22Rv1 (cell line): ENCODE results near the gene AGAP1.

Experiments used
- H3K27ac ChIP-seq: fragments of 450-650 bp; 2 replicates; pipeline ENCODE4 v1.5.1; 2017
- CTCF ChIP-seq: fragments of 450-650 bp; IDR thresholded peaks from 2 replicates; pipeline ENCODE4 v1.5.1; 2017; ENCODE audit warnings: mild to moderate bottlenecking
- ZFX ChIP-seq: fragments of 450-650 bp; IDR thresholded peaks from 2 replicates; pipeline ENCODE4 v1.6.1; 2017; ENCODE audit warnings: antibody characterized with exemption, borderline replicate concordance

AGAP1 gene

GRCh38 chr2:235670974-235671787 lies 177.3 kb downstream of the AGAP1 start:
- H3K27ac ChIP-seq: no peak overlapping the region
- no peak for TF ChIP-seq ZFX
- peak; percentile 43 for TF ChIP-seq CTCF

- TF ChIP-seq CTCF (no peak), ZFX (no peak)
- no peak overlapping the region for H3K27ac ChIP-seq
These were observed 178.9 kb downstream of the AGAP1 start for GRCh38 chr2:235672720-235673119.

GRCh38 chr2:235674146-235674545 lies 180.3 kb downstream of the AGAP1 start:
- no peak for TF ChIP-seq CTCF
- no peak overlapping the region for H3K27ac ChIP-seq

- no peak overlapping the region for H3K27ac ChIP-seq
- TF ChIP-seq ZFX (no peak), CTCF (no peak)
These were observed 181.0 kb downstream of the AGAP1 start for GRCh38 chr2:235674812-235675211.

GRCh38 chr2:235675678-235676535 lies 182.1 kb downstream of the AGAP1 start:
- no peak overlapping the region for H3K27ac ChIP-seq
- TF ChIP-seq ZFX (no peak), CTCF (no peak)

GRCh38 chr2:235676536-235676799 lies 182.6 kb downstream of the AGAP1 start:
- no peak overlapping the region for H3K27ac ChIP-seq
- TF ChIP-seq ZFX (no peak), CTCF (no peak)

- H3K27ac ChIP-seq: no peak overlapping the region
- TF ChIP-seq CTCF: no peak
- no peak for TF ChIP-seq ZFX
These were observed 183.5 kb downstream of the AGAP1 start for GRCh38 chr2:235677276-235677788.
